NCI-H524 treated with DMSO at 0.1 percent for 48 hours (cell line): Measurements from ENCODE around the gene ERC2.

ENCODE experiments used
- DNase-seq: peaks from one replicate; lab custom pipeline; 2025; lab: John Stamatoyannopoulos, UW

The ERC2 gene

GRCh38 chr3:55929154-55929869 is 539.0 kb downstream of the ERC2 start:
- no peak for DNase-seq

DNA sequence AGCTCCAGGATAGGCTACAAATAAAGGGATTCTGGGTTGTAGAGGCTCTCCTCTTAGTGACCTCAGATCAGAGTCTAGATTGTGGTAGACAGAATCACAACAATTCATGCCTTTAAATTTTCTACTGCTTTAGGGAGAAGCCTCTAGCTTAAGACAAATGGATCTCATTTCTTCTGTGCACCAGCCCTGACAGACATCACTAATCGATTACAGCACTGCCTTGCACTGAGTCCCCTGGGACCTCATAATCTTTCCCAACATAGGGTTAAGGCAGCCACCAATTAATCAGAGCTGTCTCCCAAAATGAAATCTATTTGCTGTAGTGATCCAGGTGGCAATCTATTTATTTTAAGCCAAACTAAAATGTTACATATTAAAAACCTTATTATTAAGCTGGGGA is 544.6 kb downstream of the ERC2 start:
- no peak for DNase-seq

DNA sequence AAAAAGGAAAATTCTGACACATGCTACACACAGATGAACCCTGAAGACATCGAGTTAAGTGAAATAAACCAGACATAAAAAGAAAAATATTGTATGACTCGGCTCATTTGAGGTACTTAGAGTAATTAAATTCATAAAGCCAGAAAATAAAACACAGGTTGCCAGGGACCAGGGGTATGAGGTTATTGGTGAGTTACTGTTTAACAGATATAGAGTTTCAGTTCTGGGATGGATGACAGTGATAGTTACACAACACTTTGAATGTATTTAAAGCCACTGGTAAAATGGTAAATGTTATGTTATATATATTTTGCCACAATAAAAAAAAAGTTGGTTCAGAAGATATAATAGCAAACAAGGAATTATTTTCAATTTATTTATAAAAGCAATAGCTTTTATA is 545.1 kb downstream of the ERC2 start:
- no peak for DNase-seq

- no peak for DNase-seq
Observed at GRCh38 chr3:55912880-55913279, 555.4 kb downstream of the ERC2 start.

DNA sequence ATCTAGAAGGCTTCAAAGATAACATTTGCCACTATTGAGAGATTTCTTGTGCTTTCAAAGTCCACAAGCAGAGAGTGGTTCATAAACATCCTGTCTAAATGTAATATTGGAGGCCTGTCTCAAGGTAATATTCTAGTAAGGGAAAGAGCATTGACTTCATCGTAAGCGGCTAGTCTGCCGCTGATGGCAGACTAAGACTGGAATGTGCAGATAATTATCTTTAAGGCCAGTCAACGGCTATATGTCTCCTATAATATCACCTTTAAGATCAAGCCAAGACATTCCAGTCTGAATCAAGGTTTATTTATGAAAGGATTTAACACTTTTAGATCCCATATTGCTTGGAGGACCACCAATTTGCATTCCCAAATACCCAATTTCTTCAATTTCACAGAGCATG is 557.0 kb downstream of the ERC2 start:
- no peak for DNase-seq

DNA sequence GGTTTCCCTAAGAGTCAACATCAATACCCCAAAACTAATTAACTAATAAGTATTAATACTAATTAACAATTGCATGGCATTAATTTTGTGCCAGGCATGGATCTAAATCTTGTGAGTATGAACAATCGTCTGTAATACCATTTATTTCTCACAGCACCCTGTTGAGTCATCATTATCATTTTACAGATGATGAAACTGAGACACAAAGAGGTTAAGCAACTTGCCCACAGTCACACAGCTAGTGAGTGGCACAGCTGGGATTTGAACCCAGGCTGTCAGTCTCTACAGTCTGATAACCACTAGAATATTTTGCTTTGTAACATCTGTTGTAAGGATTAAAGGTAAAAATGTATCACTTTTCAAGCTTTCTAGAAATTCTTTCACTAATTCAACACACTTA is 557.7 kb downstream of the ERC2 start:
- no peak for DNase-seq

DNA sequence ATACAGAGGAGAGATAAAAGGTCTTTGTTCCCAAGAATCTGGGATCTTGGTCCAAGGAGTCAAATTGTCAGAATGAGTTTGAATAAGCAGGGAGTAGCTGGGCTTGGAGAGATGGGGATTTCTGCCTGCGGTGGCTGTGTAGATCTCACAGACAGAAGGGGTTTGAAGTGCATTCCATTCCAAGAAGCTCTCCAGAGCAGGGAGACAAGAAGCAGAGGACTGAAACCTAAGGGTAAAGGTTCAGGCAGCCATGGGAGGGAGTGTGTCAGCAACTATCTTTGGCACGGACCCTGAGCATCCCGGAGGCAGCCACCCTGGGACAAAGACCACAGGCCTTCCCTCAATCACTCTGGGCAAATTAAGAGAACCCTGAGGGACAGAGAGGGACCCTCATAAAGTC is 558.9 kb downstream of the ERC2 start:
- DNase-seq: no peak

DNA sequence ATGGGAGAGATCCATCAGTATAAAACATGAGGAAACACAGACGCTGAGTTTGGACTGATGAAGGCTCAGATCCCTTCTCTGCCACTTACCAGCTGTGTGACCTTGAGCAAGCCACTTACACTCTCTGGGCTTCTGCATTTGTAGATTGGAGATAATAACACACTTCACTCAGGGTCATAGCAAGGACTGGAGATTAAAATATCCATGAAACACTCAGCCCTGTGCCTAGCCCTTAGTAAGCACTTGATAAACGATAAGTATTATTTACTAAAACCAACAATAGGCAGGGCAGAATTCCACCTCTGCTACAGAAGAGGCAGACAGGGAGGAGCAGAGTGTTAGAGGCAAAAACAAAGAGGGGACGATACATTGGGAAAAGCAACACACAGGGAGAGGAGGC is 560.7 kb downstream of the ERC2 start:
- no peak for DNase-seq

DNA sequence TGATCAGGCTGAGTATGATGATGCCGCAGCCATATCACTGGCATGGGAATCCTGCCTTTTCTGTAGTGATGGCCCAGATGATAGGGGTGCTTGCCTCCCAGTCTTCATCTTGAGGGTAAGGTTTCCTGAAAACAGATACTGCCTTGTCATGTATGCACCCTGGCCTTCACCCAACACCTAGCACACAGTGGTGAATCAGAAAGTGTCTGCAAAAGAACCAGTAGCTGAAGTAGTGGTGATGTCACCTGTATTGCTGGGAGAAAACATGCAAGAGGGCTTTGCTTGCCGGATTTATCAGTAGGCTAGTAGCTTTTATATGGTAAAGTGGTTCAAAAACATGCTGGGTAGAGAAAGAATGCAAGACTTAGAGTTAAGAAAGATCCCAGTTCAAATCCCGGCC is 561.4 kb downstream of the ERC2 start:
- no peak for DNase-seq

- no peak for DNase-seq
Observed at GRCh38 chr3:55904716-55905115, 563.6 kb downstream of the ERC2 start.

DNA sequence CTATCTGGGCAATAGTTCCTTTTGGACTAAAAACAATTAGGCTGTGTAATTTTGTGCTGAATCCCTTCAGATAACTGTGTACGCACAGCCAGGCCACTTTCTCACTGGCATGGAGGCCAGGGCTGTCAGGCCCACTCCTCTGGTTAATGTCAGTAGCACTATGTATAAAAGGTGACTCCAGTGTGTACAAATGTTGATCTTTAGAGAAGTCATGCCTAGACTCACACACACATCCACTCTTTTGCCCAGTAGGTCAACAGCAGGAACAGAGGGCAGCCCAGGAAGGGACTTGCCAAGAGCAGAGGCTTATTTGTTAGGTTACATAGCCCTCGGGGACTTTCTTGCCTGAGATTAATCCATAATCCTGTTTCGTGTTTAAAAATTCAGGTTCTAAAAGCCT is 564.6 kb downstream of the ERC2 start:
- DNase-seq: no peak

GRCh38 chr3:55902221-55902900 is 565.9 kb downstream of the ERC2 start:
- no peak for DNase-seq

DNA sequence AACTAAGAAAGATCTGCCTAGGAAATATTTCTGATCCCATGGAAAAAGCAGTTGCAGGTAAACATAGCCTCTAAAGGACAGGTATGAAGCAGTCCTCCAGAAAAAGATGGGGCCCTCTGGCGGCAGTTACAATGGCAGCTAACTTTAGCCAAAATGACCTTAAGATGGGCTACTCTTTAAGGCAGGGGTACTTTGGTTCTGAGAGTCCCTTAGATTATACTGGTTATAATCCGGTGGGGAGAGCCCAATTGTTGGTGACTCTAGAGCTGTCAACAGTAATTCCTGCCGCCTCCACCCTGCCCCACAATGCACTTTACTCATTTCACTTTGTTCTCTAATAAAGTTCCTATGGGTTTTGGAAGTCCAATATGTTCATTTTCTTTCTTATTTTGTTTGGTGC is 568.4 kb downstream of the ERC2 start:
- no peak for DNase-seq

DNA sequence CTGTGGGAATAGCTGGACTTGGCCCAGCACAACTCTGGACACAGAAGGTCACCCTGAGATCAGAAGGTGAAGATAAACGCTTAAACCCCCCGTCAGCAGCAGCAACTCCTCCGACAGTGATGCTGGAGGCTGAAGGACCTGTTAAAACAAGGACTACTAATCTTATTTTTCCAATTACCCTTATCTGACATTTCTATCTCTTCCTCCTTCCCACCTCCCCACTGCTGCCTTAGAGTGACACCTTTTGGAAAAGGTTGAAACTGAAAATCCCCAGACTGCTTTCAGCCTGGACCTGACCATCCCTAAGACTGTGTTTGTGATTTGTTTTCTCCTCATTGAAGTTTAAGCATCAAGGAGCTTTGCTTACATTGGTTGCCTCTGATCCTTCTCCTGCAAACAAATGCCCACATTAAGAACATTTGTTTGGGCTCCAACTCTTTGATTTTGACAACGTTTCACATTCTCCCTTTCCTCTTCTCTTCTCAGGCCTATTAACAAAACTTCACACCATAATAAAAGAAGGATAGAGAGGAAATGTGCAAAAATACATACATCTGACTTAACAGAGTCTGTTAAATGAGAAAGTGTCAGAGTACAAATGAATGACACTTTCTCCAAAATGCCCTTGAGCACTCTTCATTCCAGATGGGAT is 570.6 kb downstream of the ERC2 start:
- no peak for DNase-seq

GRCh38 chr3:55895897-55896566 is 572.2 kb downstream of the ERC2 start:
- DNase-seq: no peak

DNA sequence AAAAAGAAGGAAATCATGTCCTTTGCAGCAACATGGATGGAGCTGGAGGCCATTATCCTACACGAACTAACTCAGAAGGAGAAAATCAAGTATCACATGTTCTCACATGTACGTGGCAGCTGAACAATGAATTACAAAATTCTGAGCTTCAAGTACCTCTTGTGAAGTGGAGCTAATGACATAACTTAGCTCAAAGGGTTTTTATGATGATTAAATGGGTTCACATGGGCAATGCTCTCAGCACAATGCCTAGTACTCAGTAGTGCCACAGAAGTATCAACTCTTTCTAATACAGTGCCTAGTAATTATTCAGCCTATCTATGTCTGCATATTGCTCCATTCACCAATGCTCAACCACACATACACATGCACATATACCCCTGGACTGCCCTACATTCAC is 573.7 kb downstream of the ERC2 start:
- DNase-seq: no peak

GRCh38 chr3:55893045-55893664 is 575.1 kb downstream of the ERC2 start:
- DNase-seq: no peak

- no peak for DNase-seq
Observed at GRCh38 chr3:55891106-55891505, 577.2 kb downstream of the ERC2 start.

- no peak for DNase-seq
Observed at GRCh38 chr3:55888282-55888885, 579.9 kb downstream of the ERC2 start.

DNA sequence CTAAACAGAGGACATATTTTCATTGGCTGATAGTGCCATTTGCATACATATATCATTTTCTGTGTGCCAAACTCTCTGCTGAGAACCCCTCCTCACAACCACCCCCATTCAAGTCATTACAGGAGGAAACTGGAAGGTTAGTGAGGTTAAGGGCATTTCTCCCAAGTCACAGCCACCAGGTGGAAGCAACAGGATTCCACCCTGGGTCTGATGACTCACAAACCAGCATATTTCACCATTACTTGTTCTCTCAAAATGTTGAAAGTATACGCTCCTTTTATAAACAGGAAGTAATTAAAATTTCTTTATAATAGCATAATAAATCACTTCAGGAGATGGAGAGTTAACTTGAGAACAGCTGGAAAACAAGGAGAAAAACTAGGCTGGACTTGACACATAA is 582.5 kb downstream of the ERC2 start:
- DNase-seq: no peak

- DNase-seq: no peak
Observed at GRCh38 chr3:55884491-55885285, 583.6 kb downstream of the ERC2 start.
